Chondrocyte (in vitro differentiated cells): ENCODE measurements around the gene DUT. TPM values are rescaled to one million over a fixed set of nuclear protein-coding genes. Genes with fewer than 3 reads are reported as not detected.

Experiments
- DNase-seq: peaks from one replicate; pipeline ENCODE4 v3.0.0; 2021; ENCODE audit warnings: mixed read lengths, low spot score
- H3K27ac Mint-ChIP-seq: one replicate; pipeline ENCODE4 v1.8.0; 2021; ENCODE audit warnings: mild to moderate bottlenecking, moderate library complexity, mixed read lengths; ENCODE audit not compliant: unreplicated experiment
- H3K27me3 Mint-ChIP-seq: 2 replicates; pipeline ENCODE4 v1.8.0; 2021; ENCODE audit warnings: low read depth, mixed read lengths
- H3K36me3 Mint-ChIP-seq: 2 replicates; pipeline ENCODE4 v1.8.0; 2021; ENCODE audit warnings: low read depth, mixed read lengths
- H3K4me1 Mint-ChIP-seq: 2 replicates; pipeline ENCODE4 v1.8.0; 2021; ENCODE audit warnings: low read depth, mild to moderate bottlenecking, mixed read lengths
- H3K4me3 Mint-ChIP-seq: one replicate; pipeline ENCODE4 v1.8.0; 2021; ENCODE audit warnings: mild to moderate bottlenecking, moderate library complexity, mixed read lengths; ENCODE audit not compliant: unreplicated experiment
- H3K9me3 Mint-ChIP-seq: 2 replicates; pipeline ENCODE4 v1.8.0; 2021; ENCODE audit warnings: low read depth, mixed read lengths
- CTCF ChIP-seq: fragments of 200-600 bp; sonication (generic); IDR thresholded peaks from 2 replicates; pipeline ENCODE4 v1.5.0; 2021; ENCODE audit warnings: antibody characterized with exemption, mild to moderate bottlenecking, moderate library complexity
- total RNA-seq: library from RNA; stranded (reverse); gene quantifications from 3 replicates; pipeline ENCODE4 v1.2.1, GENCODE V29; 2021

DUT gene
- total RNA-seq, 1 donor from 2014 or later = 71.5 TPM

GRCh38 chr15:48300038-48300437 is 31.2 kb upstream of the DUT start:
- H3K4me1 Mint-ChIP-seq = no peaks in the 10 kb centered on the region
- H3K27ac Mint-ChIP-seq = no peak overlapping the region
- no peaks in the 10 kb centered on the region for H3K36me3 Mint-ChIP-seq
- no peak overlapping the region for H3K4me3 Mint-ChIP-seq
- no peaks in the 10 kb centered on the region for H3K9me3 Mint-ChIP-seq
- H3K27me3 Mint-ChIP-seq = peaks cover 6% of the 10 kb centered on the region
- no peak for TF ChIP-seq CTCF
- DNase-seq = no peak

- H3K9me3 Mint-ChIP-seq = no peaks in the 10 kb centered on the region
- no peak overlapping the region for H3K27ac Mint-ChIP-seq
- H3K4me1 Mint-ChIP-seq = no peaks in the 10 kb centered on the region
- H3K36me3 Mint-ChIP-seq = no peaks in the 10 kb centered on the region
- DNase-seq = no peak
- no peak for TF ChIP-seq CTCF
- peaks cover 2% of the 10 kb centered on the region for H3K27me3 Mint-ChIP-seq
- no peak overlapping the region for H3K4me3 Mint-ChIP-seq
Measured at GRCh38 chr15:48304398-48304797, 26.8 kb upstream of the DUT start.

GRCh38 chr15:48306639-48307038 is 24.6 kb upstream of the DUT start:
- H3K4me3 Mint-ChIP-seq = no peak overlapping the region
- H3K9me3 Mint-ChIP-seq = no peaks in the 10 kb centered on the region
- no peaks in the 10 kb centered on the region for H3K27me3 Mint-ChIP-seq
- no peaks in the 10 kb centered on the region for H3K36me3 Mint-ChIP-seq
- no peak overlapping the region for H3K27ac Mint-ChIP-seq
- no peak for TF ChIP-seq CTCF
- no peak for DNase-seq
- H3K4me1 Mint-ChIP-seq = no peaks in the 10 kb centered on the region

- Mint-ChIP-seq H3K27ac (no peak overlapping the region), H3K4me3 (no peak overlapping the region), H3K9me3 (no peaks in the 10 kb centered on the region), H3K4me1 (no peaks in the 10 kb centered on the region), H3K36me3 (no peaks in the 10 kb centered on the region), H3K27me3 (no peaks in the 10 kb centered on the region)
- DNase-seq = no peak
- no peak for TF ChIP-seq CTCF
Measured at GRCh38 chr15:48307586-48307985, 23.6 kb upstream of the DUT start.

GRCh38 chr15:48309740-48310139 is 21.5 kb upstream of the DUT start:
- H3K27me3 Mint-ChIP-seq = no peaks in the 10 kb centered on the region
- no peaks in the 10 kb centered on the region for H3K9me3 Mint-ChIP-seq
- no peak overlapping the region for H3K27ac Mint-ChIP-seq
- no peaks in the 10 kb centered on the region for H3K36me3 Mint-ChIP-seq
- TF ChIP-seq CTCF = no peak
- no peak for DNase-seq
- no peak overlapping the region for H3K4me3 Mint-ChIP-seq
- no peaks in the 10 kb centered on the region for H3K4me1 Mint-ChIP-seq
